HG02763 (cell line): ENCODE results near the gene CDT1.

ENCODE experiments used
- ATAC-seq: cut with Tn5 transposase; IDR thresholded peaks from one replicate; pipeline ENCODE4 v1.9.1; 2021; ENCODE audit warnings: mild to moderate bottlenecking, moderate library complexity; ENCODE audit not compliant: unreplicated experiment

CDT1 gene

DNA sequence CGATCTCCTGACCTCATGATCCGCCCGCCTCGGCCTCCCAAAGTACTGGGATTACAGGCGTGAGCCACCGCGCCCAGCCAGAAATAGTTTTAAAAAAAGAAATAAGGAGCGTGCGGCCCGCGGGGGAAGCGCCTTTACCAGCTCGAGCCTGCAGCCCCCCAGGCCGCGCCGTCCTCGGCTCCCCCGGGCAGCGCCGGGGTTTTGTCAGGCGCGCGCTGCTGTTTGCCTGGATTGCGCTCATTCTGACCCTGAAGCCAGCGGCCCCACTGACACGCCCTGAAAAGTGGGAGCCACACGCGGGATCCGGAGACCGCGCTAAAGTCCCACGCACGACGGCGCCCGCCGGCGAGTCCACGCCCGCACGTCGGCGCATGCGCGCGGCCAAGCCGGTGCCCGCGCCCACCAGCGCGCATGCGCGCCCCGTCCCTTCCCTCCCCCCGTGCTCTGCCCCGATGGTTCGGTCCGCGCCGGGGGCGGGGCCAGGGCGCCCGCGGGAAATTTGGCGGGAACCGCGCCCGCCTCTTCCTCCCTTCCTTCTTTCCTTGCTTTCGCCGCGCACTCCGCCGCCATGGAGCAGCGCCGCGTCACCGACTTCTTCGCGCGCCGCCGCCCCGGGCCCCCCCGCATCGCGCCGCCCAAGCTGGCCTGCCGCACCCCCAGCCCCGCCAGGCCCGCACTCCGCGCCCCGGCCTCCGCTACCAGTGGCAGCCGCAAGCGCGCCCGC lies at the start of gene CDT1:
Gene CDT1 (plus strand): TSS at position 526 of the 724 bp plus-strand sequence. CDS start 43 bp downstream, at position 569.
- ATAC-seq = peak; percentile 59

GRCh38 chr16:88754109-88754911 lies 49.3 kb upstream of the CDT1 start:
- no peak for ATAC-seq

DNA sequence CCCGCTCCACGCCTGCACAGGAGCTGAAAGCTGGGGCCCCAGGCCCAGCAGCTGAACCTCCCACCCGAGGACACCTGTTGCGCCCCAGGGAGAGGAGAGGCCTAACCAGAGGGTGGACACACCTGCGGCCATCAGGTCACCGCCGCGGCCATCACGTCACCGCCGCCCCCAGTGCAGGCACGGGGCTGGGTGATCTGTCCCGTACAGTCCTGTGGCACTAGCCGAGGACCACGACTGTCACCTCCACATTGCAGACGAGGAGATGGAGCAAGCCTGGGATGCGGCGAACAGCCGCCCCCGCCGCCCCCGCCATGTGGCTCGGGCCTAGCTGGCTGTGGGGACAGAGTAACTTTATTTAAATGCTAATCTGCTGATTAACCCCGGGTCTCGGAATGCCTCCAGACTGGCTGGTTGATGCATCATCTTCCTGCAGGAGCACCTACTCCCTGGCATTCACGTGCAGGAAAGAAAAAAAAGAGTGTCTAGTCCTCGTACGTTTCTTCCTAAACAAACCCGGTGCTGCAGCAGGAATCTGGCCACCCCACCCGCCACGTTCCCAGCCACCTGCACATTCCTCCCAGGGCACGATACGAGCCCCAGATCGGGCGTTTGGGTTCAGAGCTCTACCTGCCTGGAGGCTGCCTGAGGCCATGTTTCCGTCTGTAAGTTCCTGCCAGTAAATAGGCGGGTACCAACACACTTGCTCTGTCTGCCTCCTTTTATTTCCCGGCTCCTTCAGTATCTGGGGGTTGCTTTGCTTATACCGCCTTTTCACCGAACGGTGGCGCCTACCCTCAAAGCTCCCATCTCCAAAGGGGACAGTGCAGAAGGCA lies 48.5 kb upstream of the CDT1 start:
- ATAC-seq = no peak

DNA sequence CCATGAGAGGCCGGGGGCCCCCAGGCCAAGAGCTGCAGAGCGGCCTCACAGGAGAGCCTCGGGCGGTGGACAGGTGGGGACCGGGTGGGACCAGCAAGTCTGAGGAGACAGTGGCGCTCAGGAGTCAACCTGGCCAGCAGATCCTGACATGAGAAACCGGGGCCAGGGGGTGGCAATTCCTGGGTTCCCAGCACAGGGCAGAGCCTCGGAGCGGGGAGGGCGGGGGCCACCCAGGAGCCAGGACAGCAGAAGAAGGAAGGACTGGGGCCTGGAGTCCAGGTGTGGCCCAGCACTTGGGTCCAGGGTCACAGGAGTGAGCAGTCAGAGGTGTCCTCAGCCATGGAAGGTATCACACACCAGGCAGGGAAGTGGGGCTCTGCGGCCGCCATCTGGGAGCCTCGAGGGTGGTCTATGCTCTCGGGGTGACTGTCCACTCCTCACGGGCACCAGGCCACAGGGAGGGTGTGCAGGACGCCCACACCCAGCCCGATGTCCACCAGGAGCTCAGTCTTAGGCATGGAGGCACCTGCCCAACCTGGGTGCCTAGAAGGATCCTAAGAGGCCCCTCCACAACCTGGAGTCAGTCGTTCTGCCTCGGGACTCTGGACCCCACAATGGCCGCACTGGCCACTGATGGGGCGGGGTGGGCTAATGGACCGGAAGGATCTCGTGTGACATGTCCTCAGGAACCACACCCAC lies 47.7 kb upstream of the CDT1 start:
- no peak for ATAC-seq

- no peak for ATAC-seq
These were observed 45.2 kb upstream of the CDT1 start for GRCh38 chr16:88758227-88758943.

DNA sequence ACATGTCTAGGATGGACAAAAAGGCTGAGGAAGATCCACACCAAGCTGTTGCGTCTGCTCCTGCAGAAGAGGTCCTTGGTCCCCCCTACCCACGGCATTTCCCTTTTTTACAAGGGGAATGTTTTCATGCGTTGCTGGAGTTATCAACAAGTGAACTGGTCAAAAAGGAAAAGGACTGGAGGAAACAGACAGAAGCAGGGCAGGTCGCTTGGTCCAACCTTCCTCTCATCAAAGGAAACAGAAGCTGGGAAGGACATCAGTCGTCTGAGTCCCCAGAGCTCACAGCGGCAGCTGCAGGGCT lies 44.7 kb upstream of the CDT1 start:
- no peak for ATAC-seq

DNA sequence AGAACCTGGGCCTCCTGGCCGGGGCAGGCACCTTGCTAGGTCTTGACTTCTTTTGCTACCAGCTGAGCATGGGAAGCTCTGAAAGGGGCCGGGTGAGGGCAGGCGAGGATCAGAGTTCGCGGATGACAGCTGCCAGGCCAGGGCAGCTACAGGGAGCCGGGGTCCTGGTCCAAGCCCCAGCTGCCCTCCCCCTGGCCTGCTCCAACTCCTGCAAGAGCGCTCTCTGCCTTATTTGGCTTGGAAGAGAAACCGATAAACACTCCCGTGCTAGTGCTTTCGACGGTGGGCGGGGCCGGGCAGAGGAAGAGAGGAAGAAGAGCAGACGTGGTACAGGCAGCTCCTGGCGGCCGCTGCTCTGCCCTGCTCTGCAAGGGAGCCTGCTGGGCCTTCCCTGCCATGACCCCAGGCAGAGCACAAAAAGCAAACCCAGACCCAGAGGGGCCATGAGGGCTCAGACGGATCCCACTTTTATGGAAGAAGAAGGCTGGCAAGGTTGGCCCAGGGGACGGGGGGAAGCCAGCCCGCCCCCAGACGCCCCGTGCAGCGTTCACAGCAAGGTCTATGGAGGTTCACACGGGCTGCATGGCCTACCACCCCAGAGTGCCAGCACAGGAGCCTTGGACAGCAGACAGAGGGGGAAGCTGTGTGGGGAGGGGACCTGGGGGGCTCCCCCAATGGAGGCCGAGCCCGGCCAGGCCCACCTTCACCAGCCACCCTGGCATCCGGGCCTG lies 44.2 kb upstream of the CDT1 start:
- no peak for ATAC-seq

- no peak for ATAC-seq
These were observed 43.6 kb upstream of the CDT1 start for GRCh38 chr16:88759976-88760350.

DNA sequence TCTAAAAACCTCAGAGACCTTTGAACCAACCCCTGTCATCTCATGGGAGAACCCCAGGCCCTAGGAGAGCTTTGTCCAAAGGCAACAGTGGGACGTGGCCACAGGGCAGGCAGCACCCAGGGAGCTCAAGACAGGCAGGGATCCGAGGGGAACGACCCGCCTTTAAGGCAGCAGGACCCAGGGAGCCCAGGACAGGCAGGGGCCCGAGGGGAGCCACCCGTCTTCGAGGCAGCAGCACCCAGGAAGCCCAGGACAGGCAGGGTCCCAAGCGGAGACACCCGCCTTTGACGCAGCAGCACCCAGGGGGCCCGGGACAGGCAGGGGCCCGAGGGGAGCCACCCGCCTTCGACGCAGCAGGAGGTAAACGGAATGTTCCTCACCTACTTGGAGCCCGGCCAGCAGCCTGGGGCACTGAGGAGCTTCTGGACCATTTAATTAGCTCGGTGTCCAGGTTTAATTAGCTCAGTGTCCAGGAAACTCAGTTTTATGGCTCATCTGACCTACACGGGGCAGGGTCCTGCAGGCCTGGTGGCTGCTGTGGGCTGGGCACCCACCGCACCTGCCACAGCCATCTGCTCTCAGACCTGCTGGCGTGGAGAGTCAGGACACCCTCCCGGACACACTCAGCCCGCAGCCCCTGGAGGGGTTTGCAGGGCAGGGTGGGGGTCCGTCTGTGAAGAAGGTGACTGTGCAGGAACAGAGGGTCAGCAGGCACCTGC lies 43.0 kb upstream of the CDT1 start:
- no peak for ATAC-seq

DNA sequence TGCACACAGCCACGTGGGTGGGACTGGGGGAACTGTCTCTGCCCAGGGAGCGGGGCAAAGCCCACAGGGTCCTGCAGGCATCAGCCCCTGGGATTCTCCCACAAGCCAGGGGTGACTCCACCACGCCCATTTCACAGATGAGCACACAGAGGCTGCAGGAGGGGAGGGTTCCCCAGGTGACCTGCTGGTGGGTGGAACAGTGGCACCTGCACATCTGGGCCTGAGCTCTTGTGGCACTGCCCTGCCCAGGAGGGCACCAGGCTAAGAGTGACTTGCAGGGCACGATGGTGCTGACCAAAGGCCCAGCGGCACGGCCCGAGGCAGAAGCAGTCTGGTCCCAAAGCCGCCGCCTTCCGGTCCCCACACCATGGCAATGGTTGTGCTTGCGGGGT lies 42.5 kb upstream of the CDT1 start:
- no peak for ATAC-seq

- no peak for ATAC-seq
These were observed 41.8 kb upstream of the CDT1 start for GRCh38 chr16:88761830-88762229.

DNA sequence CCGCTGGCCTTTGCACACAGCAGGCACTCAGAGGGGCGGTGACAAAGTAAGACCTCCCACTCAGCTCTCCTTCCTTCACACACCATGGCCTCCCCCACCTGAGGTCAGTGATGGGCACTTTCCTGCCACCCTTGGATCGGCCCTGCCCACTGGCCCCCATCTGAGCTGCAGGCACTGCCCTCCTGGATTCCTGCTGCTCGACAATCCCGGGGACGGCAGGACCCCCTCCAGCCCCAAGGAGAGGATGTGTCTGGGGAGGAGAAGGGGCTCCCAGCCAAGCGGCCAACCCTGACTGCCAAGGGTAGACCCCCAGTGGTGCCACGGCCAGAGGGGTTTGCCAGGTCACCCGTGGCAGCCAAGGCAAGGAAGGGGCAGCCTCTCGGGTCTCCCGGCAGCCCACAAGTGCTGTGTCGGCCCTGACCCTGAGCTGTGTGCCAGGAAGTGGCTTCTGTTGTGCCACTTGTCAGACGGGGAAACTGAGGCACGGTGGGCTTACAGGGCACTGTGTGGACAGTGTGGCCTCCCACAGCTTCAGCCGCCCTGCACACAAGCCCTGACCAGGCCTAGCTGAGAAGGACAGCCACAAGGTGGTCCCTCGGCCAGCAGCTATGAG lies 41.2 kb upstream of the CDT1 start:
- no peak for ATAC-seq

DNA sequence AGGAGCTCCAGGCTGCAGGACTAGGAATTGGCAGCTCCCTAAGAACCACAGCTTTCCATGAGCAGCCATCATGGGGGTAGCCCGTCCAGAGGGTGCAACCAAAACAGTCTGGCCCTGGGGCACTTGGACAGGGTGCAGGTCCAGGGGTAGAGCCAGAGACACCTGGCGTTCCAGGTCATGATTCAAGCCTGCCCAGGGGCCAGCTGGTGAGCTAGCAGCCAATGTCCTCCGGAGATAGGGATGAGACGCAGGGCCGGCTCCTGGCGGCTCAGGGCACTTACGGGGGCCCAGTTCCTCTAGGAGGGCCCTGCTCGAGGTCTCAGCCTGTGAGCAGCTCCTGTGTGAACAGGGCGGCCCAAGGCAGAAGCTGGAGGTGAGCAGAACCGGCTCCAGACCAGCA lies 40.6 kb upstream of the CDT1 start:
- ATAC-seq = no peak

GRCh38 chr16:88763502-88764053 lies 40.0 kb upstream of the CDT1 start:
- ATAC-seq = no peak

DNA sequence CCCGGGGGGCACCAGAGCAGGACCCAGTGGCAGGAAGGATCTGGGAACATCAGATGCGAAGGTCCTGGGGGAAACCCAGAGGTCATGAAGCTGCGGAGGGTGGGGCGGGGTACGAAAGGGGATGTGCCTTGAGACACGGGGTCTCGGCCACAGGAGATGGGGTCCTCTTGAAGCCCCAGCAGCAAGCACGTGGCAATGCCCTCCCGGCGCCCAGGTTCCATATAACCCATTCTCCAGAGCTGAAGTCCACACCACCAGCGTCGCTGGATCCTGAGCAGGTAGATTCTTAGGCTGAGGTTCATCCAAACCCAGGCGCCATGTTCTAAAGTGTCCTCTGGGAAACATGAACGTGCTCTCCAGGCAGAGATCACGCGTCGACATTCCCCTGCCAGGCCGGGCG lies 39.5 kb upstream of the CDT1 start:
- ATAC-seq = no peak

GRCh38 chr16:88764913-88765349 lies 38.7 kb upstream of the CDT1 start:
- ATAC-seq = no peak

DNA sequence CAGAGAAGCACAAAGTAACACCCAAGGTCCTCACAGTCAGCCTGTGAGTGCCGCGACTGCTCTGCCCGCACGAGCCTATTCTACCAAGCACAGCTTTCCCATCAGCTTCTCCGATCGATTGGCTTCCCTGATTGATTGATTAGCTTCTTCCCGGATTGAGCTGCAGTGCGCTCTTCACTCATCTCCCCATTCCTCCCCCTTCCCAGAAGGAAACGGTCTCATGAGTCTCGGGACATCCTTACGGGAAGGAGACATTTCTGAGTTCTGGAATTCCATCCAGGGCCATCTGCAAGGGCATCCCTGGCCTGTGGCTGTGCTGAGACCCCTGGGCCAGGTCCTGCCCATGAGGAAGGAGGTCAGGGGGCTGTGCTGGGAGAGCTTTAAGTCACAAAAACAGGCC lies 36.6 kb upstream of the CDT1 start:
- ATAC-seq = no peak

- ATAC-seq = no peak
These were observed 36.0 kb upstream of the CDT1 start for GRCh38 chr16:88767546-88768070.
